Ecto neural progenitor cell (in vitro differentiated cells): Measurements from ENCODE around the gene MYPN.
"Not testable (repeated sequence)": the region's sequence is repeated elsewhere in the genome, so short reads cannot be mapped to it uniquely, and the experiment has no call there.

Experiments used
- DNase-seq: peaks from one replicate; pipeline ENCODE4 v3.0.0-alpha.2; 2018; ENCODE audit warnings: low spot score

Gene MYPN

GRCh38 chr10:68231106-68231816 is 122.0 kb downstream of the MYPN start:
- peak; percentile 88 for DNase-seq

- no peak for DNase-seq
Measured at GRCh38 chr10:68231817-68232251, 122.5 kb downstream of the MYPN start, which contains the start of gene ATOH7. Gene ATOH7, minus strand, starts transcription at chr10:68232113. Its CDS starts 436 bp downstream, at chr10:68231677.

GRCh38 chr10:68233046-68233445 is 123.8 kb downstream of the MYPN start:
- no peak for DNase-seq

GRCh38 chr10:68235111-68235510 is 125.8 kb downstream of the MYPN start:
- no peak for DNase-seq

- no peak for DNase-seq
Measured at GRCh38 chr10:68235581-68235980, 126.3 kb downstream of the MYPN start.

GRCh38 chr10:68237173-68237572 is 127.9 kb downstream of the MYPN start:
- no peak for DNase-seq

GRCh38 chr10:68238371-68238770 is 129.1 kb downstream of the MYPN start:
- peak; percentile 32 for DNase-seq

- peak; percentile 16 for DNase-seq
Measured at GRCh38 chr10:68239069-68239468, 129.8 kb downstream of the MYPN start.

GRCh38 chr10:68239596-68240150 is 130.4 kb downstream of the MYPN start:
- DNase-seq = peak; percentile 18

GRCh38 chr10:68242051-68242450 is 132.8 kb downstream of the MYPN start:
- no peak for DNase-seq

- not testable (repeated sequence) for DNase-seq
Measured at GRCh38 chr10:68246397-68246796, 137.1 kb downstream of the MYPN start.

GRCh38 chr10:68247931-68248330 is 138.6 kb downstream of the MYPN start:
- DNase-seq = no peak

GRCh38 chr10:68249297-68249696 is 140.0 kb downstream of the MYPN start:
- no peak for DNase-seq

GRCh38 chr10:68251151-68251550 is 141.9 kb downstream of the MYPN start:
- DNase-seq = no peak

GRCh38 chr10:68251625-68252495 is 142.6 kb downstream of the MYPN start:
- no peak for DNase-seq

- DNase-seq = no peak
Measured at GRCh38 chr10:68253346-68253745, 144.1 kb downstream of the MYPN start.

GRCh38 chr10:68261132-68261856 is 152.0 kb downstream of the MYPN start:
- no peak for DNase-seq
